ENCODE data around the gene STAG2. TPM values are rescaled to one million over a fixed set of nuclear protein-coding genes. Genes with fewer than 3 reads are reported as not detected.

The STAG2 gene
- polyA plus RNA-seq, 1 donor (not counting 4 experiments of a cell fraction or from before 2014, with no cell fraction given), result 42.9 TPM

- H3K4me1 ChIP-seq (ENCODE audit: control insufficient read depth, extremely low read depth, insufficient read depth, low read length), result peaks cover 4% of the 10 kb centered on the region
- peaks cover 67% of the 10 kb centered on the region for H3K79me2 ChIP-seq (ENCODE audit: control insufficient read depth, insufficient read depth, low read length)
- TF ChIP-seq EZH2 (IDR thresholded peaks at IDR 0.05; ENCODE audit: low read length) (no peak), CTCF (optimal IDR thresholded peaks at IDR 0.05 in 1 of 3, IDR thresholded peaks at IDR 0.05 in 1 of 3, conservative IDR thresholded peaks at IDR 0.05 in 1 of 3; ENCODE audit: extremely low read depth in 1 of 3, insufficient read depth in 2 of 3, low read length in 3 of 3) (no peak)
- DNase-seq (ENCODE audit: low read depth, low spot score) (no peak), FAIRE-seq (no peak)
- no peaks in the 10 kb centered on the region for H3K9me1 ChIP-seq (ENCODE audit: control insufficient read depth, extremely low read depth, insufficient read depth, low read length)
- no peak overlapping the region for H3K9ac ChIP-seq (ENCODE audit: control insufficient read depth, extremely low read depth, insufficient read depth, low read length)
- H3K4me3 ChIP-seq (ENCODE audit: control insufficient read depth in 2 of 3, extremely low read depth in 1 of 3, insufficient read depth in 2 of 3, low read depth in 1 of 3, low read length in 3 of 3), result no peak overlapping the region
- no peaks in the 10 kb centered on the region for H3K9me3 ChIP-seq (ENCODE audit: control insufficient read depth, low read depth, low read length)
- dilution Hi-C loops (cut with MboI; ENCODE audit: extremely low pct_ligation_motif_present, low sequenced_read_pairs), result no loop called here
- no peaks in the 10 kb centered on the region for H3K27me3 ChIP-seq (ENCODE audit: control insufficient read depth, extremely low read depth, insufficient read depth, low read length)
- H2AFZ ChIP-seq (ENCODE audit: control insufficient read depth, low read length), result no peak overlapping the region
- H4K20me1 ChIP-seq (ENCODE audit: control insufficient read depth, extremely low read depth, insufficient read depth, low read length), result no peaks in the 10 kb centered on the region
- no peaks in the 10 kb centered on the region for H3K36me3 ChIP-seq (ENCODE audit: control insufficient read depth in 2 of 2, extremely low read depth in 1 of 2, insufficient read depth in 2 of 2, low read length in 2 of 2)
- H3K4me2 ChIP-seq (ENCODE audit: control insufficient read depth, extremely low read depth, insufficient read depth, low read depth, low read length), result no peak overlapping the region
- no peak overlapping the region for H3K27ac ChIP-seq (ENCODE audit: control insufficient read depth, insufficient read depth, low read length)
Measured at GRCh38 chrX:123971982-123972381, 10.5 kb downstream of the STAG2 start.

DNA sequence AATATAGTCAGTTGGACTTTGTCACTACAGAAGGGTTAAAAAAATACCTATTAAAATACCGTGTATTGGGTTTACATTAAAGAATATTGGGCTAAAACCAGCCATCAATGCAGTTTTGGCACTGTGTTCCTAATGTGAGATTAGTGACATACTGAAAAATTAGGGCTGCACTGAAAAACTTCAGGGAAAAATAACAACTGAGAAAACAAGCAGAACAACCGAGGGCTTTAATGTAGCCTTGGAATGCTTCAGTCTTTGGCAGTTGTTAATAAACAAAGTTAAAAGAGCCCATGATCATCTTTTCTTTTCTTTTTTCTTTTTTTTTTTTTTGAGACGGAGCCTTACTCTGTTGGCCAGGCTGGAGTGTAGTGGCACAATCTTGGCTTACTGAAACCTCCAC lies 12.4 kb downstream of the STAG2 start:
- no peak for TF ChIP-seq EZH2 (IDR thresholded peaks at IDR 0.05; ENCODE audit: low read length)
- TF ChIP-seq CTCF (optimal IDR thresholded peaks at IDR 0.05 in 1 of 3, IDR thresholded peaks at IDR 0.05 in 1 of 3, conservative IDR thresholded peaks at IDR 0.05 in 1 of 3; ENCODE audit: extremely low read depth in 1 of 3, insufficient read depth in 2 of 3, low read length in 3 of 3), result no peak
- FAIRE-seq, result no peak

More for the DNA sequence above, 12.4 kb downstream of the STAG2 start:
- H3K9ac ChIP-seq (ENCODE audit: control insufficient read depth, extremely low read depth, insufficient read depth, low read length), result no peak overlapping the region
- H2AFZ ChIP-seq (ENCODE audit: control insufficient read depth, low read length), result no peak overlapping the region
- H4K20me1 ChIP-seq (ENCODE audit: control insufficient read depth, extremely low read depth, insufficient read depth, low read length), result no peaks in the 10 kb centered on the region
- H3K4me3 ChIP-seq (ENCODE audit: control insufficient read depth in 2 of 3, extremely low read depth in 1 of 3, insufficient read depth in 2 of 3, low read depth in 1 of 3, low read length in 3 of 3), result no peak overlapping the region
- H3K79me2 ChIP-seq (ENCODE audit: control insufficient read depth, insufficient read depth, low read length), result peaks cover 69% of the 10 kb centered on the region
- no peak overlapping the region for H3K4me2 ChIP-seq (ENCODE audit: control insufficient read depth, extremely low read depth, insufficient read depth, low read depth, low read length)
- H3K36me3 ChIP-seq (ENCODE audit: control insufficient read depth in 2 of 2, extremely low read depth in 1 of 2, insufficient read depth in 2 of 2, low read length in 2 of 2), result no peaks in the 10 kb centered on the region
- no peaks in the 10 kb centered on the region for H3K9me3 ChIP-seq (ENCODE audit: control insufficient read depth, low read depth, low read length)
- H3K27me3 ChIP-seq (ENCODE audit: control insufficient read depth, extremely low read depth, insufficient read depth, low read length), result no peaks in the 10 kb centered on the region
- no peak for DNase-seq (ENCODE audit: low read depth, low spot score)
- H3K9me1 ChIP-seq (ENCODE audit: control insufficient read depth, extremely low read depth, insufficient read depth, low read length), result no peaks in the 10 kb centered on the region
- H3K4me1 ChIP-seq (ENCODE audit: control insufficient read depth, extremely low read depth, insufficient read depth, low read length), result peaks cover 4% of the 10 kb centered on the region
- dilution Hi-C loops (cut with MboI; ENCODE audit: extremely low pct_ligation_motif_present, low sequenced_read_pairs), result no loop called here
- H3K27ac ChIP-seq (ENCODE audit: control insufficient read depth, insufficient read depth, low read length), result no peak overlapping the region

All from keratinocyte (primary cell).